PFSK-1 (cell line): ENCODE measurements around the gene NBEA.

Source experiments
- POLR2AphosphoS5 ChIP-seq: IDR thresholded peaks from 2 replicates; pipeline ENCODE4 v1.6.1; 2012; ENCODE audit warnings: low read depth, mild to moderate bottlenecking, control low read depth, low read length, moderate library complexity
- SIN3A ChIP-seq: IDR thresholded peaks from 2 replicates; pipeline ENCODE4 v1.6.1; 2012; ENCODE audit warnings: mild to moderate bottlenecking, low read length, moderate library complexity, borderline replicate concordance; ENCODE audit not compliant: insufficient read depth
- TAF1 ChIP-seq: IDR thresholded peaks from 2 replicates; pipeline ENCODE4 v1.6.1; 2012; ENCODE audit warnings: low read length, control low read depth, borderline replicate concordance; ENCODE audit not compliant: insufficient read depth

DNA sequence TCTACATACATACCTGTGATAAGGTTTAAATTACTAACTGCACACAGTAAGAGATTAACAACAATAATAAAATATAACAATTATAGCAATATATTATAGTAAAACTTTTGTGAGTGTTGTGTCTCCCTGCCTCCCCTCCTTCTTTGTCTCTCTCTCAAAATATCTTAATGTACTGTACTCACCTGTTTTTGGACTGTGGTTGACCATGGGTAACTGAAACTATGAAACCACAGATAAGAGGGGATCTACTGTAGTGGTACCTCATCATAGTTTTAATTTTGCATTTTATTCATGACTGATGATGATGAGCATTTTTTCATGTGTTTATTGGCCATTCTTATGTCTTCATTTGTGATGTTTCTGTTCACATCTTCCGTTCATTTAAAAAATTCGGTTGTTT lies 104.5 kb downstream of the NBEA start:
- TF ChIP-seq POLR2AphosphoS5 (no peak), TAF1 (no peak), SIN3A (no peak)
